Measurements from ENCODE around the gene SFXN2. TPM values are rescaled to one million over a fixed set of nuclear protein-coding genes. Genes with fewer than 3 reads are reported as not detected.

The SFXN2 gene
- total RNA-seq, 1 experiment from 2014 or later: 12.9 TPM

- ChIA-PET POLR2A (interaction anchor here (0.9 kb wide), 1 partner anchor 9 kb away, joined by 4 read pairs; the partner anchor contains the start of genes ARL3 and SFXN2), CTCF (interaction anchor here (1.1 kb wide), 1 partner anchor 10 kb away, joined by 3 read pairs; no protein-coding TSS in a partner anchor)
- DNase-seq (ENCODE audit: unreplicated experiment): no peak
- Mint-ChIP-seq H3K9me3 (ENCODE audit: unreplicated experiment) (no peaks in the 10 kb centered on the region), H3K27ac (ENCODE audit: low read depth, unreplicated experiment) (no peak overlapping the region), H3K36me3 (ENCODE audit: insufficient read depth, unreplicated experiment) (peaks cover 8% of the 10 kb centered on the region), H3K27me3 (ENCODE audit: insufficient read depth, unreplicated experiment) (no peaks in the 10 kb centered on the region), H3K4me3 (ENCODE audit: unreplicated experiment) (no peak overlapping the region), H3K4me1 (ENCODE audit: insufficient read depth, unreplicated experiment) (peaks cover 9% of the 10 kb centered on the region)
- BruUV-seq (replicated peaks): no TSS peak
- intact Hi-C loops (cut with micrococcal nuclease): no loop called here
- TF ChIP-seq CTCF (IDR thresholded peaks at IDR 0.05; ENCODE audit: unreplicated experiment): no peak
Observed at GRCh38 chr10:102723989-102724388, 9.6 kb downstream of the SFXN2 start.

GRCh38 chr10:102726274-102726673 is 11.8 kb downstream of the SFXN2 start:
- Mint-ChIP-seq H3K27ac (ENCODE audit: low read depth, unreplicated experiment) (peak overlapping the region; percentile 43), H3K9me3 (ENCODE audit: unreplicated experiment) (no peaks in the 10 kb centered on the region), H3K4me1 (ENCODE audit: insufficient read depth, unreplicated experiment) (peaks cover 13% of the 10 kb centered on the region), H3K4me3 (ENCODE audit: unreplicated experiment) (no peak overlapping the region), H3K36me3 (ENCODE audit: insufficient read depth, unreplicated experiment) (peaks cover 5% of the 10 kb centered on the region), H3K27me3 (ENCODE audit: insufficient read depth, unreplicated experiment) (no peaks in the 10 kb centered on the region)
- no peak for TF ChIP-seq CTCF (IDR thresholded peaks at IDR 0.05; ENCODE audit: unreplicated experiment)
- POLR2A ChIA-PET: interaction anchor here (0.6 to 3.2 kb wide), 3 partner anchors 11 to 148 kb away, joined by 3 to 13 read pairs (median 3); partner anchors contain the start of genes ARL3, SFXN2 and WBP1L
- BruUV-seq (replicated peaks): no TSS peak
- intact Hi-C loops (cut with micrococcal nuclease): loop anchor here (5.0 kb wide), 1 partner anchor 516 kb away; no protein-coding TSS in a partner anchor
- CTCF ChIA-PET: interaction anchor here (0.6 to 4.5 kb wide), 5 partner anchors 26 to 176 kb away, joined by 3 to 48 read pairs (median 3); no protein-coding TSS in a partner anchor
- peak; percentile 48 for DNase-seq (ENCODE audit: unreplicated experiment)

- intact Hi-C loops (cut with micrococcal nuclease): loop anchor here (5.0 kb wide), 1 partner anchor 515 kb away; no protein-coding TSS in a partner anchor
- no peak for DNase-seq (ENCODE audit: unreplicated experiment)
- ChIA-PET CTCF (interaction anchor here (0.6 to 4.5 kb wide), 9 partner anchors 7 to 175 kb away, joined by 3 to 48 read pairs (median 3); no protein-coding TSS in a partner anchor), POLR2A (interaction anchor here (1.0 to 3.2 kb wide), 3 partner anchors 12 to 50 kb away, joined by 3 to 13 read pairs (median 3); partner anchors contain the start of genes ARL3 and SFXN2)
- Mint-ChIP-seq H3K4me1 (ENCODE audit: insufficient read depth, unreplicated experiment) (peaks cover 7% of the 10 kb centered on the region), H3K27me3 (ENCODE audit: insufficient read depth, unreplicated experiment) (no peaks in the 10 kb centered on the region), H3K36me3 (ENCODE audit: insufficient read depth, unreplicated experiment) (peaks cover 10% of the 10 kb centered on the region), H3K4me3 (ENCODE audit: unreplicated experiment) (no peak overlapping the region), H3K27ac (ENCODE audit: low read depth, unreplicated experiment) (peak overlapping the region; percentile 43), H3K9me3 (ENCODE audit: unreplicated experiment) (no peaks in the 10 kb centered on the region)
- TF ChIP-seq CTCF (IDR thresholded peaks at IDR 0.05; ENCODE audit: unreplicated experiment): no peak
- BruUV-seq (replicated peaks): no TSS peak
Observed at GRCh38 chr10:102727037-102727818, 12.8 kb downstream of the SFXN2 start.
